Head of caudate nucleus (tissue), 42 donors: ENCODE measurements around the gene ZNF697.
"Not testable (repeated sequence)": the region's sequence is repeated elsewhere in the genome, so short reads cannot be mapped to it uniquely, and the experiment has no call there.

ENCODE experiments used
- DNase-seq, 42 donors: peaks; one replicate each; pipeline versions ENCODE4 v3.0.0 to v3.0.0-alpha.2; 2020 to 2021; ENCODE audit warnings: mixed read lengths in 7 of 42
- intact Hi-C: fragments of 100-400 bp; cut with DNase I; formaldehyde crosslinking; loops from one replicate; pipeline ENCODE4 v1.15.0; 2022

The ZNF697 gene

DNA sequence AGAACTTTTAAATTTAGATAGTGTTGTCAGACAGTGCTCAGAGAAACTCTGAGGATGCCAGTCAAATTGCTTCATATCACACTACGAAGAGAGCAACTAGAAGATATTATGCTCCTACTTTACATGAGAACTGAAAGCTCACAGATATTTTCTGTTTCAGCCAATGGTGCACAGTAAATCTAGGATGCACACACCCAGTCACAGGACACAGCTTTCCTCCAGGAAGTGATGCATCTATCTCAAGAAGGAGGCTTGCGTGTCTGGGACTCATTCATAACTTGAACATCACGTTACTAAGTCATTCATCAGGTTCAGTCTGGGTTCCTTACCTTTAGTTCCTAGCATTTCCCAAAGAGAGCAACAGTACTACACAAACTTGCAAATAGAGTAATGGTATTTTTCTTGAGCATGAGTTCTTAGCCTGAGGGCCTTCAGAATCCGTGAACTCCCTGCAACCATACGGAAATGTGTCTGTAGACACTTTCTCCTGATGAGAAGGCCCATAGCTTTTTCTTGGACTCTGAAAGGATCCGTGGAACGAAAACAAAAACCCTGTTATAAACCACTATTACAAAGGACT lies 12.2 kb downstream of the ZNF697 start:
- DNase-seq = no peak
- intact Hi-C loops = no loop called here

DNA sequence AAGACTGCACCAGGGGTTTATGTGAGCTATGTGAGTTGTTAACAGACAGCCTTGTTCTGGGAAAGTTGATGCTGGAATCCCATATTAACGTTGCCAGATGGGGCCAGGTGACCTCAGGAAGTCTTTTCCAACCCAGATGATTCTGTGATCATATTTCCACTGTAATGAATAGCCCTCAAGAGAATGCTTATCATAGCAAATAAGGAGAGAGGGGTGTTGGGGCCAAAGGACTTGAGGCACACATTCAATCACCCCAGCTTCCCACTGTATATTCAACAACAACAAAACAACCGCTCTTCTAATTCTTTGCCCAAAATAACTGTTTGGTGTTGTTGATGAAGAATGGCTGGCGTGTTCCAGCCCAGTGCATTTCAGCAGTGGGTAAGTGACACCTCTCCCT lies 14.1 kb downstream of the ZNF697 start:
- DNase-seq = no peak
- intact Hi-C loops = no loop called here

DNA sequence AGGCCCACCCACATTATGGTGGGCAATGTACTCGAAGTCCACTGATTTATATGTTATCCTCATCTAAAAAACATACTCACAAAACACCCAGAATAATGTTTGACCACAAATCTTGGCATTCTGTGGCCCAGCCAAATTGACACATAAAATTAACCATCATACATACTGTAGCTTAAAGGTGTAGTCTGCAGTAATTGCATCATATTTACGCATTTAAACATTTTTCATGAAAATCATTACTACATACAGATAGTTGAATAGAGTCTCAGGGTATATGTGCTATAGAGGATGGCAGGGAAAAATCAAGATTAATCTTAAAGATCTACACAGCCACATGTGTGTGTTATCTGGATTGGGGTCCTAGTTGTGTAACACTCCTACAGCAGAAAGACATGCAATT lies 14.5 kb downstream of the ZNF697 start:
- intact Hi-C loops = no loop called here
- DNase-seq = no peak

DNA sequence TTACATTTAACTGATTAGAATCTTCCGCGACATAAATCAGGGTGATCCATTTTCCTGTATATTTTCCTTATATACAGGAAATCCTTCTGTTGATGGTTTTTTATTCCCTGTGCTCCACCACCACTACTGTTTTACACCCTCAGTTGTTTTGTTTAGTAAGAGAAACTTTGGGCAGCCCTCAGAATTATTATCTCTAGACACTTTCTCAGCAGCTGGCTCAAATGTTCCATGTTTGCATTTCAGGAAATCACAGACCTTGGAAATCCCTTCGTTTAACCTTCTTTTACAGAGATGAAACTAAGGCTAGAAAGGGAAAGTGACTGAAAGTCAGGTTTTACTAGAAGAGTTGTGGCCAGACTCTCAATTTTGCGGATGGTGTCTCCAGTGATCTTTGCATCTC lies 15.2 kb downstream of the ZNF697 start:
- DNase-seq = peak in 1 of 42 donors; percentile 19
- intact Hi-C loops = no loop called here

DNA sequence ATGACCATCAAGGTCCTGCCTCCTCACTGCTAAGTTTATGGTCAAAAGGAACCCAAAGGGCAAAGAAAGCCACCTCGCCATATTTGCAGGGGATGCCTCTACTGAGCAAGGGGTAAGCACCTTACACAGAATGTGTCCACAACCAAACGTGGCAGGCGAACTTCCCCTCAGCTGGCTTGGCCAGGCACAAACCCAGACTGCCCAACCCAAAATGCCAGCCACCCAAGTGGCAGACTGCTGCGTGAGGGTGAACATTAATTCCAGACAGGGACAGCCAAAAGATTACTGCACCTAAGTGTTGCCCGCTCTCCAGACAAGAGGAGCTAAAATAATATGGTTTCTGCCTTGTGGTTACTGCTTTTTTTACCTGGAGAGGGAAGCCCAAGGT lies 16.0 kb downstream of the ZNF697 start:
- no peak for DNase-seq
- intact Hi-C loops = no loop called here

DNA sequence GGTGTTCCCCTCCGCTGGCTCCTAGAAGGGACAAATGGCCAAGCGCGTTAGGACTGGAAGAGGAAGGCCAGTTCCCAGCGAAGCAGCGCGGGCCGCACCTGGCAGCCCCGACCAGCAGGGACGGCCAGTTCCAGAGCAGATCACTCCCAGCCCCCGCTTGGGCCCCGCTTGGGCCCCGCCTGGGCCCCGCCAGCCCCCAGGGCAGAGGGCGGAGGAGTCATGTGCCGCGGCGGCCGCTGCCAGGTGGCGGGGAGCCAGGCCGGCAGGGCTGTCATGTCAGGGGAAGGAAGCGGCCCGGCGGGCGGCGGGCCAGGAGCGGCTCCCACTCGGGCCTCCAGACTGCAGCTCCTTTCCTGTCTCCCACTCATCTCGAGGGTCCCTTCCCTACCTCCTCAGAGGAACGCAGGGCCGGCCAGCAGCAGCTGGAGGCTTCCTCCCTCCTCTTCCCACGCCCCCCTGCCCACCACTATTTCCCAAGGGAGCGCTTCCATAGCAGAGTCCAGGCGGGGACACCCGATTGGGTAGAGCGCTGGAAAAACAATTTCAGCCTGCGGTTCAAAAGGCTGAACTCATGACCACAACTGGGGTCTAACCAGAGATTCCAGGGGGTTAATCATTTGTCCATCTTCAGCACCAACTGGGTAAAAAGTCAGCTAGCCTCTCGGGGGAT lies 16.5 kb downstream of the ZNF697 start:
- intact Hi-C loops = no loop called here
- DNase-seq = peak; percentile 21 to 89 (median 72)

DNA sequence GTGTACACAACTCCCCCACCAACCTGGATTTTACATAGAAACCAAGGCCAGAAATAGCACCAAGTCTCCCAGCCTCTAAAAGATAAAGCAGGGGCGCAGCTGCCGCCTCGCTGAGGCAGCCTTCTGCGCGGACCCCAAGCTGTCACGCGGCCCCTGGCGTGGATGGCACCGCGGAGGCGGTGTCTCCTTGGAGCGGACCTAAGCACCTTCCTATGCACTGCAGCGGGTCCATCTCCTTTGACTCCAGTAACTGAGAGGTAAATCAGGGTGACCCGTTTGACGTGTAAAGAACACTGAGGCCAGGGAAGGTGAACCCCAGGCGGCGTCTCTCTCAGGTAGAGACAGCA lies 17.0 kb downstream of the ZNF697 start:
- DNase-seq = no peak
- intact Hi-C loops = no loop called here

DNA sequence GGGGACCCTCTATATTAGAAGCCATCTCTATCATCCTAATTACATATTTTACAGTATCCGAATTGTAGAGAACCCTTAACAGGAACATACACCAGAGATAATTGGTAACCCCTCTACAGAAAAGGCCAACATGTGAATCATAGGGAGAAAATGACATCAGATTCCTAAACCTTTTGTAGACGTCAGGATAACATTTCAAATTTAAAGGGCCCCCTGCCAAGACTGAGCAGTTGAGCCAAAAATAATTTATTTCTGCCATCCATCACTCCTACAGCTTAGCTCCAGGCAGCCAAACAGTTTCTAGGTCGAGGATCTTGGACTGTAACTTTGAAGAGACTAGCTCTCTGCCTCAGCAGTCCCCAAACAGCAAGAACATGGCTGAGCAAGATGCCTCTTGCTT lies 21.2 kb downstream of the ZNF697 start:
- intact Hi-C loops = no loop called here

DNA sequence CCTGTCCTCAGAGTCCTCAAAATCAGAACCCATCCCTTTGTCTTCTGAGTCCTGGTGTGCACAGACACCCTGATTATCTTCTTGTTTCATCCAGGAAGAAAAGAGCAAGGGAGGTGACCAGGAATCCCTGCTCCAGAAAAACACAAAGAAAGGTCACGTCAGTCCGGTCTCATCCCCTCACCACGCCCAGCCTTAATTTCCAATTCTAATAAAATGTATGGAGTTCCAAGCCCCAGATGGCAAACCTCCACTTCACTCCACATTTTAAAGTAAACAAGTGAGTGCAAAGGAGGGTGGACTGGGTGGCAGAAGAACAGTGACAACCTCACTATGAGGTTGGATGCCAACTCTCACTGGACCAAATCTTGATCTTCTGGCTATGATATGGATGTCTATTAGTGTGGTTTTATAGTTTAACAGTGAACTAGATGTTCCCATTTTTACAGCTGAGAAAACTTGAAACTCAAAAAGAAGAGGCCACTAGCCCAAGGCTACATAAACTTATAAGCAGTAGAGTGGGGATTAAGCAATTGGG lies 22.0 kb downstream of the ZNF697 start:
- DNase-seq = no peak
- intact Hi-C loops = no loop called here

More for the DNA sequence above, 21.2 kb downstream of the ZNF697 start:
- DNase-seq = no peak

DNA sequence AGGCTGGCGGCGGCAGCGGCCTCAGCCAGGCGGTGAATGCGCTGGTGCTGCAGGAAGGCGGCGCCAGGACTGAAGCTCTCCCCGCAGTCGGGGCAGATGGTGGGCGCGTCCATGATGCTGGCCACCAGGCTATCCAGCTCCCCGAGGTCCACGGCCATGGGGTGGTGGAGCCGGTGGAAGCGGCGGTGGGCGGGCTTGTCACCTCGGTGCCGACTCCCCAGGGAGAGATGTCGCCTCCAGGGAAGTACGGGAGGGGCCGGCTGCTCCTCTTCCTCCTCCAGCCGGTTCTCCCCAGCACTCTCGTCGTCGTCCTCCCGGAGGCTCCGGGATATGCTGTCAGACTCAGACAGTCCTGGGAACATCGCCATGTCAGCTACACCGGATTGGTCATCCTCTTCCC lies 24.4 kb downstream of the ZNF697 start:
- intact Hi-C loops = no loop called here
- no peak for DNase-seq

DNA sequence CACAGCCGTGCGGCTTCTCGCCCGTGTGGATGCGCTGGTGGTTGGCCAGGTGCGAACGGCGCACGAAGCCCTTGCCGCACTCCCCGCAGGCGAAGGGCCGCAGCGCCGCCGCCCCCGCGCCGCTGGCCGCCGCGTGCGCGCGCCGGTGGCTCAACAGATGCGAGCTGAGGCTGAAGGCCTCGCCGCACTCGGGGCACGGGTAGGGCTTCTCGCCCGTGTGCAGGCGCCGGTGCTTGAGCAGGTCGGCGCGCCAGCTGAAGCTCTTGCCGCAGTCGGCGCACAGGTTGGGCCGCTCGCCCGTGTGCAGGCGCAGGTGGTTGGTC lies 24.9 kb downstream of the ZNF697 start:
- intact Hi-C loops = no loop called here
- no peak for DNase-seq

DNA sequence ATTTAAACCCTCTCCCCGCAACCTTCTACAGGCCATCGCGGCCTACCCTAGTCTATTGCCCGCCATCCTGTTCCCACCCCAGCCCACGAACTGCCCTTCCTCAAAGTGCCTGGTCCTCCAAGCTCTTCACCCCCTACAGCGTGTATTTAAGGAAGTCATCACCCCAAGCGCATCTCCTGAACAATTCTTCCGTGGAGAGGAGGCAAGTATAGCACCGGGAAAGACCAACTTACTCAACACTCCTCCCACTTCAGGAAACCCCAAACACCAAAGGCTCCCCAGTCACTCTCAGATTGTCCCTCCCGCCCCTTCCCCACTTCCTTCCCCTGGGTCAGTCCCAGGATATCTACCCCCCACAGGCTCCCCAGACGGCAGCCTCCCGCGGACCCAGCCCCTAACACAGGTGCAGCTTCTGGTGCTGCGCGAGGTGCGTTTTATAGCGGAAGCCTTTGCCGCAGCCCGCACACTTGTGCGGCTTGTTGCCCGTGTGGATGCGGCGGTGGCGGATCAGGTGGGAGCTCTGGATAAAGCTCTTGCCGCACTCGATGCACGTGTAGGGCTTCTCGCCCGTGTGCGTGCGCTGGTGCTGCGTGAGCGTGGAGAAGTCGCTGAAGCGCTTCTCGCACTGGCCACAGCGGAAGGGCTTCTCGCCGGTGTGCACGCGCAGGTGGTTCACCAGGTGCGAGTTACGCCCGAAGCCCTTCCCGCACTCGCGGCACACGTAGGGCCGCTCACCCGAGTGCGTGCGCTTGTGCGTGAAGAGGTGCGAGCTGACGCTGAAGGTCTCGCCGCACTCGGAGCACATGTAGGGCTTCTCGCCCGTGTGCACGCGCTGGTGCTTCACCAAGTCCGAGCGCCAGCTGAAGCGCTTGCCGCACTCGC lies 25.5 kb downstream of the ZNF697 start:
- peak in 1 of 42 donors; percentile 20 for DNase-seq
- intact Hi-C loops = no loop called here

DNA sequence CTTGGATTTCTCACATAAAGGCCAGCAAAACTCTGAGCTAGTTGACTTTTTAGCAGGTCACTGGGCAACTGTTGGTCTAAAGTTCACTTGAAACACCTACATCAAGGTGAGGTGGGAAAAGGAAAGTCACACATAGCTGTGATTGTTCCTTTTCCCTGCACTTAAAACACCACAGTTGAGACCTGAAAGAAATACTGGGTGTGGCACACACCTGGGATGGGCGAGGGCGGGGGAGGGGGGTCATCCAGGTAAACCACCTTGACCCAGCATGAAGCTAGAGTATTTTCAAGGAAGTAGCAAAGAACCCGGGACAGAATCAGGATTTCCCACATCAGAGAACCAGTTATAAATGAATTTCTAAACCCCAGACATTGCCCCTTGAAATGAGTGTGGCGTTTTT lies 26.4 kb downstream of the ZNF697 start:
- DNase-seq = no peak
- intact Hi-C loops = no loop called here

DNA sequence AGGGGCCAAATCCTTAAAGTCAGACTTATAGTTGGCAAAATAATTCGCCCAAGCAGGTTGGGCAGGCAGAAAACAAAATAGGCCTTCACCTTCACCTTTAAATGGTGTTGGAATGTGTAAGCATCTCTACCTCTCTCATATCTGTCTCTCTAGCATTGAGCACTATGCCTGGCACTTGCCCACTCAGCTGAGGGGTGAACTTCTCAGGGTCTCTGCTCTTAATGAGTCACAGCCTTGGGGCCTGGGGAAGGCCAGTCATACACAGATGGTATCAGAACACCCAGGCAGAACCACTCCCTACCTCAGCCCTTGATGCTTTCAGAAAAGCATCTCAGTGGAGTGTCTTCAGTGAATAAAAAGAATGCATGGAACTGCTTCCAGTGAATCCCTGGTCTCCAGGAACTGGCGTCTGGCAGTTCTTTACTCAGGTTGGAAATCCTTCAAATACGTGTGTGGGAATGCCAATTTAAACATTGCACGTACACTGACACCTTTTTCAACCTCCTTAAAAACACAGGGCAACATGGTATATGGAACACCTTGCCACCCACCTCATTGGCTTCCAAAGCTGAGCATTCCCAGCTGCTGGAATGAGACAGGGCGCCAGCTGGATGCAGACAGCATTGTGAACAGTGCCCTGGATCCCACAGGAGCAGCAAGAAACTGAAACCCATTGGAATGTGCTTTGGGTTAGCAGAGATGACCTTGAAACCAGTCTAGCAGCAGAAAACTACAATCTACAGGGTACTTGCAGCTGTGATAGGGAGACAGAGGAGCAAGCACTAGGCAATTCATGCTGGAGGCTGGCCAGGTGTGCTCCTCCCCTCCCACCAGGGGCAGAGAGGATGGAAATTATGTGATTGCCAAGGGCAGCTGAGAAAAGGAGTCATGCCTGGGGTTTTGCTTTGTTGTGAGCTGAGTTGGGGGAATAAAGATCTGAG lies 30.0 kb downstream of the ZNF697 start:
- intact Hi-C loops = no loop called here

DNA sequence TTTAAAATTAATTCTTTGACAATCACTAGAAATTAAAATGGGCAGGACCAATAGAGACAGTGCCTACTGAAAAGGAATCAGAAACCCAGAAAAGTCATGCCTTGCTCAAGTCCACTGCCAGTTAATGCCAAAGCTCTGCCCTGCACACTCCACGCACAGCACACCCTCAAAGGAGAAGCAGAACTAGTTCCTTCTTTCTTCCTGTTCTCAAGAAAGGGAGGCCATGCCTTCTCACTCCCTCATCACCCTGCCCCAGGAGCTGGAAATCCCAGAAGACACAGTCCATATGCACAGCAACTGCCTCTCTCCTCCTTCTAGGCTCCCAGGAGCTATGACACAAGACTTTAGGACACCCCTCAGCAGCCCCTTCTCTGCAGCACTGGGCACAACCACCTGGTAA lies 31.3 kb downstream of the ZNF697 start:
- DNase-seq, intact Hi-C loops: not testable (repeated sequence)

More for the DNA sequence above, 30.0 kb downstream of the ZNF697 start:
- DNase-seq = peak in 1 of 42 donors; percentile 30

DNA sequence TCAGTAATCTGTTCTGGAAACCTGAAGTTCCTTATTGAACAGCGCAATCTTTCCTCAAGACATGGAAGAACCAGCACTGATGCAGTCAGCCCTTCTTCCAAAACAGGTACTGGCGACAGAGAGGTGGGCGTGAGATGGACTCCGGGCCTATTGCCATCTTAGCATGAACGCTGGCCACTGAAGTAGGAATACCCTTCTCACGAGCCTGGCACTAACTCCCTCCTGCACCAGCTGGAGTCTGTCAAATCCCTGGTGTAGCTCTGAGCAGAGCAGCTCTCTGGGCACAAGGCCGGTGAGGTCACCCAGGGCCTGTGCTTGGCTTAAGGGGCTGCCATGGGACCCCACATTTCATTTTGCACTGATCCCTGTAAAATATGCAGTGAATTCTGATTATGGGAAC lies 33.0 kb downstream of the ZNF697 start:
- intact Hi-C loops = not testable (repeated sequence)
- peak in 1 of 42 donors; percentile 31 for DNase-seq

DNA sequence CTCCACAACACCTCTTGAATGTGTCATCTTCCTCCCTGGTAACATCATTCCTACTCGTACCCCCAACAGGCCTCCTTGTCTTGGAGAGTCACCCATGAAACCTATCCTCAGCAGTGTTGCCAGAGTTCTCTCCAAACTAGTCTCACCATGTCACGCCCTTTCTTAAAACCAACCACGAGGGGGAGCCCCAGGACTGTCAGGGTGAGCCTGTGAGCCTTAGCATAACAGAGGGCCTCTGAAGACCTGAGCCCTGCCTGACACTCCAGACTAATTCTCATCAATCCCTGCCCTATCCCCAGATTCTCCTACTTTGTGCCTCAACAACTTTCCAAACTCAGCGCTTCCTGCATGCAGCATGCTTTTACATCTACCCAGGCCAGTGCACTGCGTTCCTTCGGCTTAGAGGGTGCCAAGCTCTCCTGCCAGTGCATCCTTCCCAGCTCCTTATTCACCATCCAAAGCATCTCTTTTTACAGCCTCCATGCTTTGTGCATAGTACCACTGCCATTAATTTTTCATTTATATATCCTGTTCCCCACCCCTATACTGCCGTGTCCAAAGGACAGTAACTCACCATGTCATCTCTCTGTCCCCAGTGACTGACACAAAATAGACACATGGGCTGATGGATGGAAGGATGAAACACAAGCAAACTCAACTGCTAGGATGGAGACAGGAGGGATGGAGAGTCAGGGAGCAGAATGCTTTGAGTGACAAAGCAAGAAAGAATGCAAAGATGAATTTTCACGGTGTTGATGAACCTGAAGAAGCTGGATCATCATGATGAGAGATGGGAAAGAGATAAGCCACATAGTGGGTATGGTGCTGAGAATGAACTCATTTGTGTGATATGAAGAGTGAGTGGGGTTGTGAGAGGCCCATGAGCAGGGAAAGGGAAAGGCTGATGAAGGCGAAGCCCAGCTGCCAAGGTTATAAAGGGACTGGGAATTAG lies 34.0 kb downstream of the ZNF697 start:
- peak; percentile 73 to 96 (median 89) for DNase-seq
- intact Hi-C loops = loop anchor here (2.0 to 5.0 kb wide), 2 partner anchors 48 to 61 kb away; no protein-coding TSS in a partner anchor

DNA sequence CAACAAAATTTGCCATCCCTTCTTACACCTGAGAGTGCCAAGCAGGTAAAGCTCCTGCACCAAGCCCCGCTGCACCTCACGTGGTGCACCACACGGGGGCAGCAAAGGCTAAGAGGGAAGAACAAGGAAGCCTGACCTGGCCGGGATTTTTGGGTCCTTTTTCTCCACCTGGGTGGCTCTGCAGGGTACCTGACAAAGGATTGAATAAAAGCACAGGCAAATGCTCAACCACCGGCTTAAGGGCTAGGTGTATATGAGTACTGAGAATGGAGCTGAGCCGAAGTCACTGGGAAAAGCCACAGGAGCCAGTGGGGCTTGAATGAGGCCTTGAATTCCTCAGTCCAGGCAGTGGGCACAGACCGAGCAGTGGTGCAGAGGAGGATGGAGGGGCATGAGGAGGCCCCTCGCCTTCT lies 36.4 kb downstream of the ZNF697 start:
- intact Hi-C loops = loop anchor here (2.0 to 5.0 kb wide), 2 partner anchors 51 to 63 kb away; no protein-coding TSS in a partner anchor
- DNase-seq = peak; percentile 57 to 91 (median 81)
